ENCODE results near the gene EMX1. TPM values are rescaled to one million over a fixed set of nuclear protein-coding genes. Genes with fewer than 3 reads are reported as not detected.
A peak's percentile ranks its signal among the peaks of the same experiment; 100 is the strongest.

The EMX1 gene
- polyA plus RNA-seq, 4 donors = 0.13 to 4.9 (median 1.0) TPM

DNA sequence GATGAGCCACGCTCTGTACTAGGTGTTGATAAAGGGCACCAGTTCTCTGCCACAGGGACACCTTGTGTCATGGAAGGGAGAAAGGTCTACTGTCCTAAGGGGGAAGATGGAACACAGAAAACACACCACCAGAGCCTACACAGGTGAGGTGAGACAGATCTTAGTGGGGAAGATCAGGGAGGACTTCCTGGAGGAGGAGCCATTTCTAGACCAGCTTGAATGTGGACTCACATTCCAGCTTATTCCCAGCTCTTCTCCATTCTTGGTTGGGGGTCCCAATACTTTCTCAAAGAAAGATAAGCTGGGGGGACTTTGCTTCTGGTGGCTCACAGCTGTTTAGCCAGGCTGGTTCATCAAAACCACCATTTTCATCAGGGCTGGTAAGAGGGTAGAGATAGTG is 36.2 kb downstream of the EMX1 start:
- H3K27ac ChIP-seq (ENCODE audit: low read depth in 1 of 3, low read length in 2 of 3) = no peak overlapping the region
- H3K27me3 ChIP-seq (ENCODE audit: control insufficient read depth in 3 of 3, insufficient read depth in 3 of 3, low read length in 3 of 3) = no peaks in the 10 kb centered on the region
- H3K36me3 ChIP-seq (ENCODE audit: control insufficient read depth in 3 of 3, insufficient read depth in 2 of 3, low read depth in 1 of 3, low read length in 3 of 3) = peaks cover 0 to 37% (median 0%) of the 10 kb centered on the region in 3 donors
- 94 to 96% (median 95%) methylated on average over 1 of the region's 1 CpG for WGBS, 3 donors
- H3K9me3 ChIP-seq (ENCODE audit: control insufficient read depth in 2 of 2, insufficient read depth in 1 of 2, low read depth in 1 of 2, low read length in 1 of 2) = no peaks in the 10 kb centered on the region
- DNase-seq = no peak
- H3K4me3 ChIP-seq (ENCODE audit: low read depth in 1 of 3, low read length in 3 of 3) = no peak overlapping the region
- no peak for FAIRE-seq
- H3K4me1 ChIP-seq (ENCODE audit: control insufficient read depth in 3 of 3, insufficient read depth in 2 of 3, low read depth in 1 of 3, low read length in 2 of 3) = no peaks in the 10 kb centered on the region

DNA sequence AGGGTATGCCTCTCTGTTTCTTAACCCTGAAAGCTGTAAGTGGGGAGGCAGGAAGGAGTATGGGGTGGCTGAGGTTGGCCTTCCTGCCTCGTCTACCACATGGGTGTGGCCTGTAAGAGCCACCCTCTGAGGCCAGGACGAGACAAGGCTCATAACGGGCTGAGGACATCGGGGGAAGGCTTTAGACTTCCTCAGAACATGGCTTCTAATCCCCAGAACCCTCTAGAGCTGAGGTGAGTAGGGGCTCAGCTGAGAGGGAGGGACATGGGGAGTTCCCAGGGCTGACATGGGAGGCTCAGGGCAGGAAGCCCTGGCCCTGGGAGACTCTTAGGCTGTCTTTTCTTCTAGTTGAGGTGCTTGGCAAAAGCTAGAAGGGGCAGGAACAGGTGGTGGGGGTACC is 36.7 kb downstream of the EMX1 start:
- Histone ChIP-seq H3K36me3 (ENCODE audit: control insufficient read depth in 3 of 3, insufficient read depth in 2 of 3, low read depth in 1 of 3, low read length in 3 of 3) (peaks cover 0 to 40% (median 0%) of the 10 kb centered on the region in 3 donors), H3K9me3 (ENCODE audit: control insufficient read depth in 2 of 2, insufficient read depth in 1 of 2, low read depth in 1 of 2, low read length in 1 of 2) (no peaks in the 10 kb centered on the region), H3K27me3 (ENCODE audit: control insufficient read depth in 3 of 3, insufficient read depth in 3 of 3, low read length in 3 of 3) (no peaks in the 10 kb centered on the region), H3K4me1 (ENCODE audit: control insufficient read depth in 3 of 3, insufficient read depth in 2 of 3, low read depth in 1 of 3, low read length in 2 of 3) (no peaks in the 10 kb centered on the region), H3K27ac (ENCODE audit: low read depth in 1 of 3, low read length in 2 of 3) (no peak overlapping the region), H3K4me3 (ENCODE audit: low read depth in 1 of 3, low read length in 3 of 3) (no peak overlapping the region)
- 67 to 86% (median 67%) methylated on average over 4 of the region's 4 CpGs for WGBS, 3 donors
- FAIRE-seq (no peak), DNase-seq (peak in 1 of 2 donors; percentile 23)

DNA sequence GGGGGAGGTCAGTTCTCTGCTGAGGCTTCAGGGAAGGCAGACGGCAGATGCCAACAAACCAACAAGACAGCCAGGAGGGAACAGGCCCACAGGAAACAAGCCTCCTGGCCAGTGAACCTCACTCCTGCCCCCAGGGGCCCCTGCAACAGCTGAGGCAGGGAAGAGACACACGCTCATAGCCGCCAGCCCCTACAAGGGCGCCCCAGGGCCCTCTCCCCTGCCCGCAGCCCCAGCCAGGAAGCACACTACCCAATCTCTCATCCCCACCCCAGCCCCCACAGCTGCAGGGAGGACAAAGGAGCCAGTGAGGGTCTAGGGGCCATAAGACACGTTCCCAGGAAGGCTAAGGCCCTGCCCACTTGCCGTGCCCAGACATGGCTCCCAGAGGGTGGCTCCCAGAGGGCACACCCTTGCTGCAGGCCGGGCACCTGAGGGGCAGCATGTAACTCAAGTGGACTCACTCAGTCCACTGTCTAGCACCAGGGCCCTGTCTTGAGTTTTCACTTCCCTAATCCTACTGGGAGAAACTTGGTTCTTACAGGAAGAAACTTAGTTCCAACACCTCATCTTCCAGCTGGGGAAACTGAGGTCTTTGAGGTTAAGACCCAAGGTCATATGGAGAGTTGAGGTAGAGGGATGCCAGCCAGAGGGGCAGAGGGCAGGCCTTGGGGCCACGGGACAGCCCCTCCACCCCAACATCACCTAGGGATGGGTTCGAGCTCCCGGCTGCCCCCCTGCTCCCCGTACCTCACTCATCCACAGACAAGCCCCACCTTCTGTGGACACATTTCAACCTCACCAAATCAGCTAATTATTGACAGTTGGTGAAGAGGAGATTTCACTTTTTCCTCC is 37.3 kb downstream of the EMX1 start:
- DNase-seq (no peak), FAIRE-seq (no peak)
- Histone ChIP-seq H3K4me3 (ENCODE audit: low read depth in 1 of 3, low read length in 3 of 3) (no peak overlapping the region), H3K36me3 (ENCODE audit: control insufficient read depth in 3 of 3, insufficient read depth in 2 of 3, low read depth in 1 of 3, low read length in 3 of 3) (peaks cover 0 to 41% (median 0%) of the 10 kb centered on the region in 3 donors), H3K4me1 (ENCODE audit: control insufficient read depth in 3 of 3, insufficient read depth in 2 of 3, low read depth in 1 of 3, low read length in 2 of 3) (no peaks in the 10 kb centered on the region), H3K27me3 (ENCODE audit: control insufficient read depth in 3 of 3, insufficient read depth in 3 of 3, low read length in 3 of 3) (no peaks in the 10 kb centered on the region), H3K9me3 (ENCODE audit: control insufficient read depth in 2 of 2, insufficient read depth in 1 of 2, low read depth in 1 of 2, low read length in 1 of 2) (no peaks in the 10 kb centered on the region), H3K27ac (ENCODE audit: low read depth in 1 of 3, low read length in 2 of 3) (no peak overlapping the region)
- 78 to 87% (median 83%) methylated on average over 10 to 12 of the region's 12 CpGs for WGBS, 3 donors

DNA sequence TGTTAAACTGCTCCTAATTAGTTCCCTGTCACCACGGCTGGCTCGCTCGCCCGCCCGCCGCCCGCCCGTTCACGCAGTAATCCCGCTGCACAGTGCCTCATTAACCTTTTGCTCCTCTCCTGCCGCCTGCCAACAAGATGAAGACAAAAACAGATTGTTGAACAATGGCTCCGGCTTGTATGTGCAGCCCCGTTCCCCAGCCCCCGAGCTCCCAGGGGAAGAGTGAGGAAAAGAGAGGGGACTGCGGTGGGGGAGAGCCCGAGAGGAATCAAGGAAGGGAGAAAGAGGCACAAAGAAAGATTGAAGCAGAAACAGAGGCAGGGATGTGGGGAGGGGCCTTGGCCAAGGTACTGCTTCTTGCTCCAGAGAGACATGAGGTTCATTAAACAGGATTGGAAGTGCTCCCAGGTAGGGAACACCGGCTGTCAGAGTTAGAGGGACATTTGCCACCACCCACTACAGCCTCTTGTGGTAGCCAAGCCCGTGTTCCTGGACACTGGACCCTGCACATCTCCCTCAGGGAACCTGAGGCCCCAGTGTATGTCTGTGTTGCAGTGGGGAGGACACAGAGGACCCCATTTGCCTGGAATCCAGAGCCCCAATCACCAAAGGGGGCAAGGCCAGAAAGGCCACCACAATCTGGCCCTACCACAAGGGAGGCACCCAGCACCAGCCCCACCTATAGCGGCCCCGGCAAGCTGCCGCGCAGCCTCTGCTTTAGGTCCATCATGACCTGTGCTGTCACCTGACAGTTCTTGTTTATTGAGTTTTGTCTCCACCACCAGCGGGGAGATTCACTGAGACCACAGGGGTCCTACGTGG is 38.1 kb downstream of the EMX1 start:
- no peak for DNase-seq
- FAIRE-seq = no peak

DNA sequence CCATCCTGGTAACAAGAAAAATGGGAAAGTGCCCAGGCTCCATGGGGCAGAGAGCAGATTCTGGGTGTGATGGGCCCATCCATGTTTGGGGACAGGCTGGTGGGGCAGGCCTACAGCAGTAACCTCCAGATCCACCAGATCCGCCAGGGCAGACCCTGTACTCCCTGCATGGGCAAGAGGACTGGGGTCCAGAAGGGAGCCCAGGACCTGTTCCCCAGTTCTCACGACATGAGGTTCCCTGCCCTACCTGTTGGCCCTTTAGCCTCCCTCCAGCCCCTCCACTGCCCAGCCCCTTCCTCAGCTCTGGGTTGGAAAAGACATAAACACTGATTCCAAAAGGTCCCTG is 38.7 kb downstream of the EMX1 start:
- H3K27me3 ChIP-seq (ENCODE audit: control insufficient read depth in 3 of 3, insufficient read depth in 3 of 3, low read length in 3 of 3) = no peaks in the 10 kb centered on the region
- no peak for DNase-seq
- WGBS, 3 donors = 95 to 100% (median 96%) methylated on average over 2 of the region's 2 CpGs
- H3K4me1 ChIP-seq (ENCODE audit: control insufficient read depth in 3 of 3, insufficient read depth in 2 of 3, low read depth in 1 of 3, low read length in 2 of 3) = no peaks in the 10 kb centered on the region
- no peak overlapping the region for H3K27ac ChIP-seq (ENCODE audit: low read depth in 1 of 3, low read length in 2 of 3)
- H3K4me3 ChIP-seq (ENCODE audit: low read depth in 1 of 3, low read length in 3 of 3) = no peak overlapping the region
- peaks cover 0 to 46% (median 0%) of the 10 kb centered on the region in 3 donors for H3K36me3 ChIP-seq (ENCODE audit: control insufficient read depth in 3 of 3, insufficient read depth in 2 of 3, low read depth in 1 of 3, low read length in 3 of 3)
- no peak for FAIRE-seq
- H3K9me3 ChIP-seq (ENCODE audit: control insufficient read depth in 2 of 2, insufficient read depth in 1 of 2, low read depth in 1 of 2, low read length in 1 of 2) = no peaks in the 10 kb centered on the region

More for the DNA sequence above, 38.1 kb downstream of the EMX1 start:
- Histone ChIP-seq H3K4me1 (ENCODE audit: control insufficient read depth in 3 of 3, insufficient read depth in 2 of 3, low read depth in 1 of 3, low read length in 2 of 3) (no peaks in the 10 kb centered on the region), H3K27me3 (ENCODE audit: control insufficient read depth in 3 of 3, insufficient read depth in 3 of 3, low read length in 3 of 3) (no peaks in the 10 kb centered on the region), H3K27ac (ENCODE audit: low read depth in 1 of 3, low read length in 2 of 3) (no peak overlapping the region), H3K4me3 (ENCODE audit: low read depth in 1 of 3, low read length in 3 of 3) (no peak overlapping the region), H3K9me3 (ENCODE audit: control insufficient read depth in 2 of 2, insufficient read depth in 1 of 2, low read depth in 1 of 2, low read length in 1 of 2) (no peaks in the 10 kb centered on the region), H3K36me3 (ENCODE audit: control insufficient read depth in 3 of 3, insufficient read depth in 2 of 3, low read depth in 1 of 3, low read length in 3 of 3) (peaks cover 0 to 42% (median 0%) of the 10 kb centered on the region in 3 donors)
- WGBS, 3 donors = 84 to 92% (median 87%) methylated on average over 24 of the region's 24 CpGs

DNA sequence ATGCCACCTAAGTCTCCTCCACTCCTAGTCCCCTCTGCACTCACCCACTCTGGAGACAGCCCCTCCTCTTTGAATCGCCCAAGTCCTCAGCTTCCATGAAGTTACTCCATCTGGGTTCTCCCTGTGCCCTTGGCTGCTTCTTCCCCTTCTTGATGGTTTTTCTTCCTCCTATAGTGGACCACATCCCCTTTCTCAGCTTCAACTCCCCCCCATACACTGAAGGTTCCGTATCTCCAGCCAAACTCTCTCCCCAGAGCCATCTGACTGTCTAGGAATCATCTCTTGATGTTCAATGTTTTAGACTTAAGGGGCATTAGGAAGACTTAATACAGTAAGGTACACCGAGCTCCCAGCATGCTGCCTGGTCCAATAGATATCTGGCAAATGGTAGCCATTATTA is 39.6 kb downstream of the EMX1 start:
- Histone ChIP-seq H3K27ac (ENCODE audit: low read depth in 1 of 3, low read length in 2 of 3) (no peak overlapping the region), H3K36me3 (ENCODE audit: control insufficient read depth in 3 of 3, insufficient read depth in 2 of 3, low read depth in 1 of 3, low read length in 3 of 3) (peaks cover 0 to 50% (median 0%) of the 10 kb centered on the region in 3 donors), H3K9me3 (ENCODE audit: control insufficient read depth in 2 of 2, insufficient read depth in 1 of 2, low read depth in 1 of 2, low read length in 1 of 2) (no peaks in the 10 kb centered on the region), H3K4me3 (ENCODE audit: low read depth in 1 of 3, low read length in 3 of 3) (no peak overlapping the region), H3K4me1 (ENCODE audit: control insufficient read depth in 3 of 3, insufficient read depth in 2 of 3, low read depth in 1 of 3, low read length in 2 of 3) (no peaks in the 10 kb centered on the region), H3K27me3 (ENCODE audit: control insufficient read depth in 3 of 3, insufficient read depth in 3 of 3, low read length in 3 of 3) (no peaks in the 10 kb centered on the region)
- FAIRE-seq (no peak), DNase-seq (no peak)
- 84 to 100% (median 94%) methylated on average over 3 of the region's 3 CpGs for WGBS, 3 donors

DNA sequence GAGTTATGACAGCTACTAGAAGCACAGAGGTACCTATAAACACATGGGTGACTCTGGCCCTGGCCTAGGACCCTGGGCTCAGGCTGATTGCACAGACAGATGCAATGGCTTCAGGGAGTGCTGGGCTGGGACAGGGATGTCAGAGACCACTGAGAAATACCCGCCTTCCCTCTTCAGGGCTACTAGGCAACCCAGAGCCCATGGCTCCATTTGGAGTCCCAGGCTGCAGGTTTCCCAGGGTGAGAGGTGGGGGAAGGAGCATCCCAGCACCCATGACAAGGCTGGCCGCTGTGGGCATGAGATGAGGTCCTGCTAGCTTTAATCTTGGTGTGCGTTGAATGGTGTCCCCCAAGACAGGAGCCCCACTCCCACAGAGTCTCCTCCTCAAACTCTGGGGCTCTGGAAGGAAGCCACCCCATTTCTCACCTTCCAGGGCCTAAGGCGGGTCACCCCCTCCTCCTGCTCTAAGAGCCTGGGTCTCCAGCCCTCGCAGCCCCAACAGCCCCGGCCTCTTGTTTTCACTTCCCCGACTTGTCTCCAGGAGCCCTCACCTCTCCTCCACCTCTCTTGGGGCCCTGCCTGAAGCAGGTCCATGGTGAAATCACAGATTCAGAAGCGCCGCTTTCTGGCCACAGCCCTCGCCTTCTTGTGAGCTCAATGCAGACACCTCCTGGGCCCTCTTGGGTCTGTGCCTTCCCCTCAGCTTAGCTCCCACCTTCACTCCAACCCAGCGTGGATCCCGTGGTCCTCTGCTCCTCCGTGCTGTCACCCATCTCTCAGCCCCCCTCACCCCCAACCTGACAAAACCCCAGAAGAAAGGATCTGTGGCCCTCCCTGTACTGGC is 41.4 kb downstream of the EMX1 start:
- FAIRE-seq (no peak), DNase-seq (no peak)
- Histone ChIP-seq H3K27me3 (ENCODE audit: control insufficient read depth in 3 of 3, insufficient read depth in 3 of 3, low read length in 3 of 3) (no peaks in the 10 kb centered on the region), H3K9me3 (ENCODE audit: control insufficient read depth in 2 of 2, insufficient read depth in 1 of 2, low read depth in 1 of 2, low read length in 1 of 2) (no peaks in the 10 kb centered on the region), H3K36me3 (ENCODE audit: control insufficient read depth in 3 of 3, insufficient read depth in 2 of 3, low read depth in 1 of 3, low read length in 3 of 3) (peaks cover 0 to 45% (median 0%) of the 10 kb centered on the region in 3 donors), H3K4me3 (ENCODE audit: low read depth in 1 of 3, low read length in 3 of 3) (no peak overlapping the region), H3K4me1 (ENCODE audit: control insufficient read depth in 3 of 3, insufficient read depth in 2 of 3, low read depth in 1 of 3, low read length in 2 of 3) (no peaks in the 10 kb centered on the region), H3K27ac (ENCODE audit: low read depth in 1 of 3, low read length in 2 of 3) (no peak overlapping the region)
- 95 to 99% (median 98%) methylated on average over 13 of the region's 13 CpGs for WGBS, 3 donors

DNA sequence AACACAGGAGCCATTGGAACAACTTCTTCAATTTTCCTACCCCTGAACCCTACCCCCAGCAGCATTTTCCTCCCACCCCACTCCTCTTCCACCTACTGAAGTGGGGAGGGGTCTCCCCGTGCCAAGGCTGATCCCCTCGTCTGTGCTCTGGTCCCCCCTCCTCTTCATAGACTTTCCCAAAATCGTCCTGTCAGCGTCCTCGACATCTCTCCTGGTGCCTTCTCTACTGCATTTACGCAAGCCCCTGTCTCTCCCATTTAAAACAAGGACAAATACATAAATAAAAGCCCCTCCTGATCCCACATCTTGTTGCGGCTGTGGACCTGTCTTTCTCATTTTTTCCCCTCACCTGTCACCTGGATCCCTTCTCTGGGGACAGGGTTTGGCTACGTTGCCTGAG is 42.2 kb downstream of the EMX1 start:
- 92 to 95% (median 94%) methylated on average over 8 of the region's 8 CpGs for WGBS, 3 donors
- FAIRE-seq (no peak), DNase-seq (no peak)
- Histone ChIP-seq H3K27ac (ENCODE audit: low read depth in 1 of 3, low read length in 2 of 3) (no peak overlapping the region), H3K27me3 (ENCODE audit: control insufficient read depth in 3 of 3, insufficient read depth in 3 of 3, low read length in 3 of 3) (no peaks in the 10 kb centered on the region), H3K36me3 (ENCODE audit: control insufficient read depth in 3 of 3, insufficient read depth in 2 of 3, low read depth in 1 of 3, low read length in 3 of 3) (peaks cover 0 to 49% (median 0%) of the 10 kb centered on the region in 3 donors), H3K4me1 (ENCODE audit: control insufficient read depth in 3 of 3, insufficient read depth in 2 of 3, low read depth in 1 of 3, low read length in 2 of 3) (no peaks in the 10 kb centered on the region), H3K9me3 (ENCODE audit: control insufficient read depth in 2 of 2, insufficient read depth in 1 of 2, low read depth in 1 of 2, low read length in 1 of 2) (no peaks in the 10 kb centered on the region), H3K4me3 (ENCODE audit: low read depth in 1 of 3, low read length in 3 of 3) (no peak overlapping the region)
